Muscle layer of colon (tissue), 2 donors: ENCODE data around the gene KATNAL1.

Experiments
- H3K27ac ChIP-seq: one replicate; pipeline ENCODE4 v1.7.0; 2013; ENCODE audit warnings: low read depth, mild to moderate bottlenecking, low read length, moderate library complexity
- H3K27me3 ChIP-seq, 2 donors: one replicate each; pipeline ENCODE4 v1.7.0; 2013; ENCODE audit warnings: low read length in 2 of 2, mild to moderate bottlenecking in 2 of 2; ENCODE audit not compliant: insufficient read depth in 2 of 2, control insufficient read depth in 1 of 2
- H3K36me3 ChIP-seq: one replicate; pipeline ENCODE4 v1.7.0; 2013; ENCODE audit warnings: mild to moderate bottlenecking, low read length; ENCODE audit not compliant: insufficient read depth
- H3K4me1 ChIP-seq: one replicate; pipeline ENCODE4 v1.7.0; 2013; ENCODE audit warnings: mild to moderate bottlenecking, low read length; ENCODE audit not compliant: insufficient read depth
- H3K4me3 ChIP-seq, 2 donors: one replicate each; pipeline ENCODE4 v1.7.0; 2013; ENCODE audit warnings: low read length in 2 of 2, low read depth in 1 of 2, mild to moderate bottlenecking in 1 of 2, moderate library complexity in 1 of 2
- H3K9ac ChIP-seq: one replicate; pipeline ENCODE4 v1.7.0; 2013; ENCODE audit warnings: low read length
- H3K9me3 ChIP-seq: one replicate; pipeline ENCODE4 v1.7.0; 2013; ENCODE audit warnings: mild to moderate bottlenecking, low read length
- donor health status: abdominal sarcoma.
- donor health status: Adenocarcinoma of cecum.

The KATNAL1 gene

DNA sequence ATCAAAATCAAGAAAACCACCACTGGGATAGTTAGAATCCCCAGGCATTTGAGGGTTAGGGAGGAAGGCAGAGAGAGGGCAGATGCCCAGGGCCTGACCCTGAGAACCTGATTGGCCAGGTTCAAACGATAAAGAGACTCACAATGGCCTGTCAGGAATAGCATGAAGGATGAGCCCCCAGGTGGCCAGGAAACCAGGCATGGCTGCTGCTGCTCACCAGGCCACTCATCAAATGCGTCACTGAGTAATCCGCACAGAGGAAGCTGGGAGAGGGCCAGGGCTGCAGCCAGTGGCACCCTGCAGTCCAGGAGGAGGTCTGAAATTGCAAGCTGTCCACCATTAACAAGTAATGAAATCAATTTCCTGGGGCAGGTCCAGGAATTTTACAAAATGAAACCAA is 111.3 kb downstream of the KATNAL1 start:
- Histone ChIP-seq H3K27ac (no peak overlapping the region), H3K36me3 (peaks cover 15% of the 10 kb centered on the region), H3K27me3 (no peaks in the 10 kb centered on the region), H3K4me3 (no peak overlapping the region), H3K9ac (no peak overlapping the region), H3K9me3 (no peaks in the 10 kb centered on the region), H3K4me1 (no peaks in the 10 kb centered on the region)

- Histone ChIP-seq H3K9ac (no peak overlapping the region), H3K36me3 (peaks cover 10% of the 10 kb centered on the region), H3K9me3 (no peaks in the 10 kb centered on the region), H3K27me3 (no peaks in the 10 kb centered on the region), H3K4me3 (no peak overlapping the region), H3K27ac (no peak overlapping the region), H3K4me1 (no peaks in the 10 kb centered on the region)
These were observed 112.4 kb downstream of the KATNAL1 start for GRCh38 chr13:30194906-30195305.

DNA sequence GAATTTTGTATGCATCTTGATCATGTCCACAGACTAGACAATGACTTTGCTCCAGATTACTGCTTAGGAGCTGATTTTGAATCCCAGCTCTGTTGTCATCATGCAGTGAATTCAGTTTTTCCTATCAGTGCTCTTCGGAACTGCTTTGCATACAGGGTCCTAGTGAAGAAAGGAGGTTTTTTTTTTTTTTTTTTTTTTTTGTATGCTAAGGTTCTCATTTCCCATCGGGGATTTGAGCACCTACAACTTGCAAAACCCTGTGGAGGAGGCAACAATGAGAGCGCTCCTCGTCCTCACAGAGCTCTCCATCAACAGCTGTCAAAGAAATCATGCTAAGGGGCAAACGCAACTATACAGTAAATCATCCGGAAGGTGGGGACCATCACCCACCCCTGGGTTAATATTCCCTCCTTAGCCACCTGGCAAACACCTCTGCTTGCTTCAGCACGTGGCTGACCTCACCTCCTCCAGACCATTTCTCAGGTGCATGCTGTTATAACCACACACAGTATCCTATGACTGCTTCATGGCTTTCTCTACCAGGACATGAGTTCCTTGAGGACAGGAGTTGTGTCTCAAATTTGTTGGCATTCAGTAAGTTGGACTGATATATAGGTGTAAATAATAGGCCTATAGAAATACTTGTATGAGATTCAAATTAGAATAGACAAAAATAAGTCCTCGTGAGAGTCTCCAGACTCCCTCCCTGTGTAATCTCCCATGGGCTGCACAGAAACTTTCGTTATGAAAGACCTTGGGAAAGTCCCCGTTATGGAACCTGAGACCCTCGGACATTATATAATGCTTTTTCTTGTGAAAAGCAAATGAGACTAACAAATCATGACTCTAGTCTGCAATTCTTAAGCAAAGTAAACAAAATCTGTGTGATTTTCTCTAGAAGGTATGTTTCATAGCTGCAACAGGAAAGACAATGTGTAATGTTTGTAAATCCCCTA is 113.8 kb downstream of the KATNAL1 start:
- Histone ChIP-seq H3K9ac (no peak overlapping the region), H3K4me1 (no peaks in the 10 kb centered on the region), H3K9me3 (no peaks in the 10 kb centered on the region), H3K36me3 (peaks cover 3% of the 10 kb centered on the region), H3K27ac (no peak overlapping the region), H3K4me3 (no peak overlapping the region), H3K27me3 (no peaks in the 10 kb centered on the region)

DNA sequence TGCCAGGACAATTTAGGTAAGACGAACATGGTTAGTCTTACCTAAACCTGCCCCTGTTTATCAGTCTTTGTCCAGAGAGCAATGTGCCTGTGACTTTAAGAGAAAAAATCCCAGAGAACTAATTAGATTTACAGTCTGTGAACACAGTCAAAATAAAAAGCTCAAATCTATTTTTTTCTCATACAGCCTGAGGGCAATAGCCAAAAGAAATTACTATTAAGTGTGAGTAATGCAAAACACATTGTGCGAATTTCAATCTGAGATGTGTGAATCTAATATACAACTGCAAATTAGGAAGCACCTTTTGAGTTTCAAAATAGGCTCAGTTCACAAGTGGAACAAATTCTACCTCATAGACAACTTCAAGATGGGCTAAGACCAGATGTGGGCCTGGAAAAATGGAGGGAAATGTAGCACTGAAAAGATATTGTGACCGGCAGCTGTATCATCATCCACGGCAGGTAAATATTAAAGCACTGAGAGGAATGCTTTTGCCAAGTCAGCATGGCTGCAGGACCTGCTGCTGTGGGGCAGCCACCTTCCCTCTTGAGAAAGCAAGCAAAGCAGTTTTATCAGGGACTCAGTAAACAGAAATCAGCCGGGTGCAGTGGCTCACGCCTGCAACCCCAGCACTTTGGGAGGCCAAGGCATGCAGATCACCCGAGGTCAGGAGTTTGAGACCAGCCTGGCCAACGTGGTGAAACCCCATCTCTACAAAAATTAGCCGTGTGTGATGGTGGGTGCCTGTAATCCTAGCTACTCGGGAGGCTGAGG is 114.8 kb downstream of the KATNAL1 start:
- H3K27ac ChIP-seq, result no peak overlapping the region
- no peaks in the 10 kb centered on the region for H3K9me3 ChIP-seq
- no peaks in the 10 kb centered on the region for H3K27me3 ChIP-seq
- H3K36me3 ChIP-seq, result peaks cover 3% of the 10 kb centered on the region
- H3K4me3 ChIP-seq, result no peak overlapping the region
- H3K4me1 ChIP-seq, result no peaks in the 10 kb centered on the region
- no peak overlapping the region for H3K9ac ChIP-seq

DNA sequence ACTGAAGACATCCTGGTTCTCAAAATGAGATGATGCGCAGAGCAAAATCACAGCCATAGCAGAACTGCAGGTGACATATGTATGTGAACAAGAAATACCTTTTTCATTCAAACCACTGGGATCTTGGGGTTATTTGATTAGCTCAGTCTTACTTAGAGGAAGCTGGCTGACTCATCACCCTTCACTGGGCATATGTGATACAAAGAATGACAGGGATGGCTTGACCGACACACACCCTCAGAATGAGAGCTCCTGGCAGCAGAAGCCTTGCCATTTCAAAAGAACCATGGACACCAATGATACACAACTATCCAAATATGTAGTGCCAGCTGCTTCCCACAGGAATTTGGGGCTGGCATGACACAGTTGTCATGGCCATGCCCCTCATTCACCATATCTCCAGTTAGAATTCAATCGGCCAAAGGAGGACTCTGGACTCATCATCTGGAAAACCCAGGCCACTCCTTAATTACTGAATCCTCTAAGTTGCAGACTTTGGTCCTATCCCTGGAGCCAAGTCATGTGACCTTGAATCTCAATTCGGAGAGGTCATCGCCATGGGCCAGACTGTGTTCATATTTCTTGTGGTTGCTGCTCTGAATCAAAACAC is 115.8 kb downstream of the KATNAL1 start:
- Histone ChIP-seq H3K4me3 (no peak overlapping the region), H3K4me1 (no peaks in the 10 kb centered on the region), H3K27ac (no peak overlapping the region), H3K36me3 (peaks cover 3% of the 10 kb centered on the region), H3K27me3 (no peaks in the 10 kb centered on the region), H3K9me3 (no peaks in the 10 kb centered on the region), H3K9ac (no peak overlapping the region)

GRCh38 chr13:30186634-30187415 is 120.5 kb downstream of the KATNAL1 start:
- Histone ChIP-seq H3K27ac (no peak overlapping the region), H3K36me3 (peaks cover 3% of the 10 kb centered on the region), H3K9ac (no peak overlapping the region), H3K9me3 (no peaks in the 10 kb centered on the region), H3K27me3 (no peaks in the 10 kb centered on the region), H3K4me3 (no peak overlapping the region), H3K4me1 (no peaks in the 10 kb centered on the region)

- no peaks in the 10 kb centered on the region for H3K4me1 ChIP-seq
These were observed 125.3 kb downstream of the KATNAL1 start for GRCh38 chr13:30181888-30182651.

DNA sequence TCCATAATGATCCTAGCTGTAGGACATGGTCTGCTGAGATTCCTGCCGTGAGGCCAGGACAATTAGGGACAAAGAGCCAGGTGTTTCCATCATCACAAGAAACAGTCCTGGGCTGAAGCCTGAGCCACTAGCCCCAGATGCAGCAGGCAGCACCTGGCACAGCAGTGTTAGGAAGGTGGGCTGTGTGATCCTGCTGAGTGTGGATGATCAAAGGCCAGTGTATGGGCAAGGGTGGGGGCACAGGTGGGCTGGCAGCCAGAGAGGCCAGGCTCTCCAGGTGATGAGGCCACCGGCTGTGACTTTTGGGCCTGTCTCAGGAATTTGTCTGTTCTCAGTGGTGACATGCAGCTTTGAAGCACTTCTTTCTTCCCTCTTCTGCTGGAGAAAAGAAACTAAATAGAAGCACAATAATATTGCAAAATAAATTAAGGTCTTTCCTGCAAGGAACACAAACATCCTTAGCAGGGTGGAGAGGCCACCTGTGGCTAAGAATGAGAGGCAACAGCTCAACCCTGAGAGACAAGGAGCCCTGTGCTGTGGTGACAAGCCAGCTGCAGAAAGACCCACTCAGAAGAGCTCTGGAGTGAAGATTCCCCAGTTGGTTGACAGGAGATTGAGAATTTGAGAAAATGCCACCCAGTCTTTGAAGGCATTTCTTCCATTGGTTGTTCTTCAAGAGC is 127.6 kb downstream of the KATNAL1 start:
- Histone ChIP-seq H3K36me3 (no peaks in the 10 kb centered on the region), H3K27ac (no peak overlapping the region), H3K9me3 (no peaks in the 10 kb centered on the region), H3K27me3 (no peaks in the 10 kb centered on the region), H3K4me3 (no peak overlapping the region), H3K4me1 (no peaks in the 10 kb centered on the region), H3K9ac (no peak overlapping the region)

More at GRCh38 chr13:30181888-30182651, 125.3 kb downstream of the KATNAL1 start:
- Histone ChIP-seq H3K9ac (no peak overlapping the region), H3K27me3 (no peaks in the 10 kb centered on the region), H3K27ac (no peak overlapping the region), H3K4me3 (no peak overlapping the region), H3K9me3 (no peaks in the 10 kb centered on the region), H3K36me3 (no peaks in the 10 kb centered on the region)

GRCh38 chr13:30178976-30179375 is 128.4 kb downstream of the KATNAL1 start:
- no peak overlapping the region for H3K4me3 ChIP-seq
- no peak overlapping the region for H3K9ac ChIP-seq
- no peaks in the 10 kb centered on the region for H3K4me1 ChIP-seq
- H3K36me3 ChIP-seq, result no peaks in the 10 kb centered on the region
- H3K27ac ChIP-seq, result no peak overlapping the region
- no peaks in the 10 kb centered on the region for H3K9me3 ChIP-seq
- H3K27me3 ChIP-seq, result no peaks in the 10 kb centered on the region

GRCh38 chr13:30175166-30175565 is 132.2 kb downstream of the KATNAL1 start:
- no peak overlapping the region for H3K27ac ChIP-seq
- no peaks in the 10 kb centered on the region for H3K9me3 ChIP-seq
- no peak overlapping the region for H3K9ac ChIP-seq
- no peaks in the 10 kb centered on the region for H3K27me3 ChIP-seq
- H3K4me1 ChIP-seq, result no peaks in the 10 kb centered on the region
- H3K4me3 ChIP-seq, result no peak overlapping the region
- H3K36me3 ChIP-seq, result no peaks in the 10 kb centered on the region
